ENCODE data around the gene PIN1.
"Not testable (repeated sequence)": the region's sequence is repeated elsewhere in the genome, so short reads cannot be mapped to it uniquely, and the experiment has no call there.

Gene PIN1

DNA sequence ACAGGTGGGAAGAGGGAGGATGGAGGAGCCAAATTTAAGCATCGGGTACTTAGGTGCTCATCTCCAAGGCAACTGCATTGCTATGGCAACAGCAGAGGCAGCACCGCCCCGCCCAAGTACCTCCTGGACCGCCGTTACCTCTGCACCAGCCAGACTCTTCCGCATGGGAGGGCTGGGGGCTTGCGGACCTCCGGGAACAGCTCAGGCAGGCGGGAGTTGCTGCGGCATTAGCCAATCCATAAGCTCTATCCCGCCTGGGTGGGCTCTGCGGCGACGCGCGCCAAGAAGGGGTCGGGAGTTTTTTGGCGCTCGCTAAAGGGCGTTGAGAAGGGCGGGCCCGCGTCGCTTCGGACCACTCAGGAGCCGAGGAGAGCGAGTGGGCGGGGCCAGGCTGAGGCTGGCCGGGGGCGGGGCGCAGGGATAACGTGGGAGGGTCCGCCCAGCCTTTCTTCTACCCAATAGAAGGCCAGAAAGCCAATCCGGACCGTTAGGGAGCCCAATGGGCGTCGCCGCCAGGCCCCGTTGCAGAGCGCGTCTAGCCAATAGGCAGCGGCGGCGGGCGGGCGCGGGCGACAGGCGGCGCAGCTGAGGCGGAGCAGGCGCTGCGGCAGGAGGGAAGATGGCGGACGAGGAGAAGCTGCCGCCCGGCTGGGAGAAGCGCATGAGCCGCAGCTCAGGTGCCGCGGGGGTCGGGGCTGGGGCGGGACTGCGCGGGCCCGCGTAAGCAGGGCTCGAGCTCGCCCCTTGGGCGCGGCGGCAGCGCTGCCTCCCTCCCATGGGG lies at the start of gene PIN1:
Gene PIN1 (plus strand): TSS at position 593 of the 781 bp plus-strand sequence. CDS start 27 bp downstream, at position 620.
- peak; percentile 95 to 96 for DNase-seq (ENCODE audit: low read depth in 2 of 2)

DNA sequence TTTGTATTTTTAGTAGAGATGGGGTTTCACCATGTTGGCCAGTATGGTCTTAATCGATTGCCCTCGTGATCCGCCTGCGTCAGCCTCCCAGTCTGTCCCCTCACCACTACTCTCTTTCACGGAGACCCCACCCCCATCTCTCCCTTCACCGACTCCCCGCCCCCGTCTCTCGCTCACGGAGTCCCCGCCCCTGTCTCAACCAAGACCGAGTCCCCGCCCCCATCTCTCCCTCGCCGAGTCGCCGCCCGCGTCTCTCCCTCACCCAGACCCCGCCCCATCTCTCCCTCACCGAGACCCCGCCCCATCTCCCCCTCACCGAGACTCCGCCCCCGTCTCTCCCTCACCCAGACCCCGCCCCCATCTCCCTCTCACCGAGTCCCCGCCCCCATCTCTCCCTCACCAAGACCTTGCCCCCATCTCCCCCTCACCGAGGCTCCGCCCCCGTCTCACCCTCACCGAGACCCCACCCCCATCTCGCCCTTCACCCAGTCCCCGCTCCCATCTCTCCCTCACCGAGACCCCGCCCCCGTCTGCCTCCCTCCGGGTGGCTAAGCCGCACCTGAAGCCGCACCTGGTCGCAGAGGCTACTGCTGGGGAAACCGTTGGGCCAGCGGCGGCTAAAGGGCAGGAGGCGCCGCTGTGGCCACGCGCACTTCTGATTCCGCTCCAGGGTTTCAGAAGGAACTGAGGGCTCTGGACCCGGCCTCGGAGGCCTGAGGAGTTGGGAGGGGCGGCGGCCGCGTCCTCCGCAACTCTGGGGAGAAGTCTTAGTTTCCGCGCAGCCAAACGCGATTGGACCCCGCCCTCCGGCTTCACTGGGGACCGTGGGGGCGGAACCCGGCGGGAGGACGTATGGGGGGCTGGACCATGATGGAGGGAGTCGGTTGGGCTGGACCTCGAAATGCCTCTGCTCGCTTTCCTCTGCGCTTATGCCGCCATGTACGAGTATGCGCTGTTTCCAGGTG lies 49.5 kb upstream of the PIN1 start:
- DNase-seq (ENCODE audit: low read depth in 2 of 2), result peak; percentile 85 to 88

DNA sequence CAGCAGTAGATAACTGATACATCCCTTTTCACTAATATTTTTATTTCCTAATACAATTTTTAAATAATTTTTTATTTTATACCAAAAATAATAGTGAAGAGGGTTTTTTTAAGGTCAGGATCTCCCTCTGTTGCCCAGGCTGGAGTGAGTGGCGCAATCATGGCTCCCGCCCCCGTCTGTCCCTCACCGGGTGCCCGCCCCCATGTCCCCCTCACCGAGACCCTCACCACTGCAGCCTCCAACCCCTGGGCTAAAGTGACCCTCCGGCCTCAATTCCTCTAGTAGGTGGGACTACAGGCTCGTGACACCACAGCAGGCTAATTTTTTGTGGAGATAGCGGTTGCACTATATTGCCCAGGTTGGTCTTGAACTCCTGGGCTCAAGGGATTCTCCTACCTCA lies 48.8 kb upstream of the PIN1 start:
- DNase-seq (ENCODE audit: low read depth in 2 of 2), result no peak

DNA sequence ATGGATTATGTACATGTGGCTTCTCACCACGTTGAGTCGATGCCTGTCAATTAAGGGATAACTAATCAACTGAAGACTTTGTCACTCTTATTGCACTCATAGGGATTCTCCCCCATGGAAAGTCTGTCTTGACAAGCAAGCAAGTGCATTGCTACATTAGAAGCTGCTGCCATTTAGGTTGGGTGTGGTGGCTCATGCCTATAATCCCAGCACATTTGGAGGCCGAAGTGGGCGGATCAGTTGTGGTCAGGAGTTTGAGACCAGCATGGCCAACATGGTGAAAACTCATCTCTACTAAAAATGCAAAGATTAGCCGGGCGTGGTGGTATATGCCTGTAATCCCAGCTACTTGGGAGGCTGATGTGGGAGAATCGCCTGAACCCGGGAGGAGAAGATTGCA lies 48.3 kb upstream of the PIN1 start:
- no peak for DNase-seq (ENCODE audit: low read depth in 2 of 2)

DNA sequence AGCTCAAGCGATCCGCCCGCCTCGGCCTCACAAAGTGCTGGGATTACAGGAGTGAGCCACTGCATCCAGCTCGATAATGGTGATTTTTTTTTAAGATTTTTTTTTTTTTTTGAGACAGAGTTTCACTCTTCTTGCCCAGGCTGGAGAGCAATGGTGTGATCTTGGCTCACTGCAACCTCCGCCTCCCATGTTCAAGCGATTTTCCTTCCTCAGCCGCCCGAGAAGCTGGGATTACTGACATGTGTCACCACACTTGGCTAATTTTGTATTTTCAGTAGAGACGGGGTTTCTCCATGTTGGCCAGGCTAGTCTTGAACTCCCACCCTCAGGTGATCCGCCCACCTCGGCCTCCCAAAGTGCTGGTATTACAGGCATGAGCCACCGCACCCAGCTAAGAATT lies 46.5 kb upstream of the PIN1 start:
- not testable (repeated sequence) for DNase-seq (ENCODE audit: low read depth in 2 of 2)

DNA sequence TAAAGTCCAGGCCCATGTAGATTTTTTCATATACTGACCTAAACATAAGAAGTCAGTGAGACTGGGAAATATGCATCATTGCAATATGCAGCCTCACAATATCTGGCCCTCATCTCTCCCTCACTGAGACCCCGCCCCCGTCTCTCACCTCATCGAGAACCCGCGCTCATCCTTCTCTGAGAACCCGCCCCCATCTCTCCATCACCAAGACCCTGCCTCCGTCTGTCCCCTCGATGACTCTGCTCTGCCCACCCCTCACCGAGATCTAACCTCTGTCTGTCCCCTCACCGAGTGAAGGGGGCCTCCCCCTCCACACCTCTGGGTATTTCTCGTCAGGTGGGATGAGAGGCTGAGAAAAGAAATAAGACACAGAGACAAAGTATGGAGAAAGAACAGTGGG lies 46.1 kb upstream of the PIN1 start:
- no peak for DNase-seq (ENCODE audit: low read depth in 2 of 2)

DNA sequence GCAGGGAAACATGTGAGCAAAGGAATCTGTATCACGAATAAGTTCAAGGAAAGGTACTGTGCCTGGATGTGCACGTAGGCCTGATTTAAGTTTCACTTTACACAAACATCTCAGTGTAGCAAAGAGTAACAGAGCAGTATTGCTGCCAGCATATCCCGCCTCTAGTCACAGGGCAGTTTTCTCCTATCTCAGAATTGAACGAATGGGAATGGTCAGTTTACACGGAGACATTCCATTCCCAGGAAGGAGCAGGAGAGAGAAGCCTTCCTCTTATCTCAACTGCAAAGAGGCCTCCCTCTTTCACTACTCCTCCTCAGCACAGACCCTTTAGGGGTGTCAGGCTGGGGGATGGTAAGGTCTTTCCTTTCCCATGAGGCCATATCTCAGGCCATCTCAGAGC lies 45.5 kb upstream of the PIN1 start:
- not testable (repeated sequence) for DNase-seq (ENCODE audit: low read depth in 2 of 2)

DNA sequence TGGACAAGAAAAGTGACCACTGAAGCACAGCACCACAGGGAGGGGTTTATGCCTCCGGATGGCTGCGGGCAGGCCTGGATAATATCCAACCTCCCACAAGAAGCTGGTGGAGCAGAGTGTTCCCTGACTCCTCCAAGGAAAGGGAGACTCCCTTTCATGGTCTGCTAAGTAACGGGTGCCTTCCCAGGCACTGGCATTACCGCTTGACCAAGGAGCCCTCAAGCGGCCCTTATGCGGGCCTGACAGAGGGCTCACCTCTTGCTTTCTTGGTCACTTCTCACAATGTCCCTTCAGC lies 44.1 kb upstream of the PIN1 start:
- not testable (repeated sequence) for DNase-seq (ENCODE audit: low read depth in 2 of 2)

DNA sequence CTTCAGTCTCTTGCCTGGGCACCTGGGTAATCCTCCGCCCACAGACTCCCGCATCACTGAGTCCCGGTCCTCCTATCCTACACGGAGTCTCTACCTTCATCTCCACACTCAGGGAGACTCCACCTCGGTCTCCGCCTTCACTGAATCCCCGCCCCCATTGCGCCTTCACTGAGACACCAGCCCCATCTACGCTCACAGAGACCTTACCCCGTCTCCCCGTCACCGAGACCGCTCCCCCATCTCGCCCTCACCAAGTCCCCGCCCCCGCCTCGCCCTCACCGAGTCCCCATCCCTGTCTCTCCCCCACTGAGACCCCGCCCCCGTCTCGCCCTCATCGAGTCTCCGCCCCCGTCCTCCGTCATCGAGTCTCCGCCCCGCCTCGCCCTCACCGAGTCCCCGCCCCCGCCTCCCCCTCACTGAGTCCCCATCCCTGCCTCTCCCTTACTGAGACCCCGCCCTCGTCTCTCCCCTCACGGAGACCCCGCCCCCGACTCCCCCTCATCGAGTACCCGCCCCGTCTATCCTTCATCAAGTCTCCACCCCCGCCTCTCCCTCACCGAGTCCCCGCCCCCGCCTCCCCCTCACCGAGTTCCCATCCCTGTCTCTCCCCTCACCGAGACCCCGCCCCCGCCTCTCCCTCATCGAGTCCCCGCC lies 43.4 kb upstream of the PIN1 start:
- peak; percentile 90 to 91 for DNase-seq (ENCODE audit: low read depth in 2 of 2)

DNA sequence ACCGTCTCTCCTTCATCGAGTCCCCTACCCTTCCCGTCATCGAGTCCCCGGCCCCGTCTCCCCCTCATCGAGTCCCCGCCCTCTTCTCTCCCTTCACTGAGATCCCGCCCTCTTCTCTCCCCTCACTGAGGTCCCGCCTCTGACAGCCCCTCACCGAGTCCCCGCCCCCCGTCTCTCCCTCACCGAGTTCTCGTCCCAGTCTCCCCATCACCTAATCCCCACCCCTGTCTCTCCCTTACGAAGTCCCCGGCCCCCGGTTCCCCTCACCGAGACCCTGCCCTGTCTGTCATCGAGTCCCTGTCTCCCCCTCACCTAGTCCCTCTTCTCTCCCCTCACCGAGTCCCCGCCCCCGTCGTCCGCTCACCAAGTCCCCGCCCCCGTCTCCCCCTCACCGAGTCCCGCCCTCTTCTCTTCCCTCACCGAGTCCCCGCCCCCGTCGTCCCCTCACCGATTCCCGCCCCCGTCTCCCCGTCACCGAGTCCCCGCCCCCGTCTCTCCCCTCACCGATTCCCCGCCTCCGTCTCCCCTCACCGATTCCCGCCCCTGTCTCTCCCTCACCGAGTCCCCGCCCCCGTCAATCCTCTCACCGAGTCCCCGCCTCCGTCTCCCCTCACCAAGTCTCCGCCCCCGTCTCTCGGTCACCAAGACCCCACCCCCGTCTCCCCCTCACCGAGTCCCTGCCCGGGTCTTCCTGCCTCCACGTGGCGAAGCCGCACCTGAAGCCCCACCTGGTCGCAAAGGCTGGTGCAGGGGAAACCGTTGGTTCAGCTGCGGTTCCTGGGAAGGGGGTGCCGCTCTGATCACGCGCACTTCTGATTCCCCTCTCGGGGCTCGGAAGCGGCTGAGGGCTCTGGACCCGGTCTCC lies 42.7 kb upstream of the PIN1 start:
- peak; percentile 81 to 85 for DNase-seq (ENCODE audit: low read depth in 2 of 2)

DNA sequence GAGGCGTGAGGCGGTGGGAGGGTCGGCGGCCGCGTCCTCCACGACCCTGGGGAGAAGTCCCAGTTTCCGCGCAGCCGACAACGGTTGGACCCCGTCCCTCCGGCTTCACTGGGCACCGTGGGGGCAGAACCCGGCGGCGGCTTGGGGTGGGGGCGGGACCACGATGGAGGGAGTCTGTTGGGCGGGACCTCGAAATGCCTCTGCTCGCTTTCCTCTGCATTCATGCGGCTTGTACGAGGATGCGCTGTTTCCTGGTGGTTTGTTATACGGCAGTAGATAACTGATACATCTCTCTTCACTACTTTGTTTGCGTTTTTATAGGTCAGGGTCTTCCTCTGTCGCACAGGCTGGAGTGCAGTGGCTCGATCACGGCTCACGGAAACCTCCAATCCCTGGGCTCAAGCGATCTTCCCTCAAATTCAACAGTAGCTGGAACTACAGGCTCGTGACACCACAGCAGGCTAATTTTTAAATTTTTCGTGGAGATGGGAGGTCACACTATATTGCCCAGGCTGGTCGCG lies 42.0 kb upstream of the PIN1 start:
- no peak for DNase-seq (ENCODE audit: low read depth in 2 of 2)

DNA sequence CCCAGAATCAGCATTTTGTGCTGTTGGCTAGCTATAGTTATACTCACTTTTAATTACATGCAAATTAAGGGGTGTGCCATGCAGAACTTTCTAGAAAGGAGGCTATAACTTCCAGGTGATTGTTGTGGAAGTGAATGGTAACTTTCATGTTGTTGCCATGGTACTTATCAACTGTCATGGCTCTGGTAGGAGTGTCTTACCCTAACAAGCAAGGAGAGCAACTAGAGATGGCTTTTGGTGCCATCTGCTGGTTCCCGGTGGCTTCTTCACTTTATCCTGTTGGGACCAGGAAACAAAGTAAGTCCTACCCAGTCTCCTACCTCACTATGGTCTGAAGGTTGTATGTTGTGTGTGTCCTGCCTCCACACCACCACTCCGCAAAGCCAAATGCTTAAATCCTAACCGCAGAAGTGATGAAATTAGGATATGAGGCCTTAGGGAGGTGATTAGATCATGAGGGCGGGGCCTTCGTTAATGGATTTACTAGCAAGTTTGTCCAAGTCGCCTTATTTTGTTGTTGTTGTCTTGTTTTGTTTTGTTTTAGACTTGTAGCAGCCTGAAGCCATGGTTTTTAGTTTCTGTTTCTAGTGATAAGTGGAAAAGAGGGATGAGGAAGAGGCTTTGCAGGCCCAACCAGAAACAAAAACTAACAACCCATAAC lies 38.9 kb upstream of the PIN1 start:
- DNase-seq (ENCODE audit: low read depth in 2 of 2), result peak; percentile 58 to 62

DNA sequence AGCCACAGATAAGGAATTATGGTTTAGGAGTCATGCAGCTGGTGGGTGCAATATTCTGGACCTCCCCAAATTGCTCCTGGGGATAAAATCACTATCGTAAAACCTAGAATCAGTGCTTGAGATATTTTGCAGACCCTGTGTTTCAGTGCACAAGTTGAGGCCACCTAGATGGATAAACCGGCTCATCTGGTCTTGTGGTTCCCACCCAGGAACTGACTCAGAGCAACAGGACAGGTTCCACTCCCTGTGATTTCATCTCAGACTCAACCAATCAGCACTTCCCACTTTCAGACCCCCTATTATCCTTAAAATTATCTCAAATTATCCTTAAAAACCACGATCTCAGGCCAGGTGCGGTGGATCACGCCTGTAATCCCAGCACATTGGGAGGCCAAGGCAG lies 37.2 kb upstream of the PIN1 start:
- no peak for DNase-seq (ENCODE audit: low read depth in 2 of 2)

DNA sequence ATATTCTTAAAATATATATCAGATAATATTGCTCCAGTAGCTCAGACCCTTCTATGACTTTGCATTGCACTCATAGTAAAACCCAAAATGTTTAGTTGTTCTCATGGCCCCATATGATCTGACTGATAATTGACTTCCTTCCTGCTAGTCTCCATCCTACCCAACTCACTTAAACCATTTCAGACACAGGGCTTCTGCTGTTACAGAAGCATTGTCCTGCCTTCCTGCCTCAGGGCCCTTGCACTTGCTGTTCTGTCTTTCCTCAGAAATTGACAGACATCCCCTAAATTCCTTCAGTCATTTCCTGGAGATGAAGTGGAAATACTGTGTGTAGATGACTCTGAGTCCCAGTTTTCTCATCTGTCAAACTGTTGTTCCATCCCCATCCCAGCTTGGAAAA lies 36.0 kb upstream of the PIN1 start:
- no peak for DNase-seq (ENCODE audit: low read depth in 2 of 2)

DNA sequence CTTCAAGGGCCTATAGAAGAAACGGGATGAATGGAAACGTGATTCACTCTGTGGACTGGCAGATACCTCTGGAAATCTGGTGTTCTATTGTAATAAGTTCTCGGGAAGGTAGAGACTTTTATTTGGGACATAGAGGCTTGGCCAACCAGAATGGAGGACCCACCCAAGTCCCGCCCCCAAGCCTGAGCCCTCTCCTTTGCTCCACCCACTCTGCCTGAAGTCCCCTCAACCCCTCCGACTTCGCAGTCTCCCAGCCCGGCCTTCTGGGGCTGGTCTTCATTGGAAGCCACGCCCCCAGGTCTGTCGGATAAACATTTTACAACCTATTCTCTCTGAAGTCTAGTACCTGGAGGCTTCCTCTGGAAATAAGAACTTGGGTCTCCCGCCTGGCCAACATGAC lies 33.1 kb upstream of the PIN1 start:
- no peak for DNase-seq (ENCODE audit: low read depth in 2 of 2)

DNA sequence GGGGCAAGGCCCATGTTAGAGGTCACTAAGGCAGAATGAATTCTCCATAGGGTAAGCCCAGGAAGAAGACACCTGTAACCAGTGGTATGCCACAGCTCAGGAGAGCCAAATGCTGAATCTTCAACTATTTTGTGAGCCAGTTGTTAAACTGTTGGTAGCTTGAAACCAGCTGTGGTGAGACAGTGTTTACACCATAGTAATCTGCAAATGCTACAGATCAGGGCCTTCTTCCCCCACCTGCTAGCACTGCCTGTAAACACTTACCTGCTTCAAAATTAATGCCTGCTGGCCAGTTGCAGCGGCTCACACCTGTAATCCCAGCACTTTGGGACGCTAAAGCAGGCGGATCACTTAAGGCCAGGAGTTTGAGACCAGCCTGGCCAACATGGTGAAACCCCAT lies 28.3 kb upstream of the PIN1 start:
- no peak for DNase-seq (ENCODE audit: low read depth in 2 of 2)

DNA sequence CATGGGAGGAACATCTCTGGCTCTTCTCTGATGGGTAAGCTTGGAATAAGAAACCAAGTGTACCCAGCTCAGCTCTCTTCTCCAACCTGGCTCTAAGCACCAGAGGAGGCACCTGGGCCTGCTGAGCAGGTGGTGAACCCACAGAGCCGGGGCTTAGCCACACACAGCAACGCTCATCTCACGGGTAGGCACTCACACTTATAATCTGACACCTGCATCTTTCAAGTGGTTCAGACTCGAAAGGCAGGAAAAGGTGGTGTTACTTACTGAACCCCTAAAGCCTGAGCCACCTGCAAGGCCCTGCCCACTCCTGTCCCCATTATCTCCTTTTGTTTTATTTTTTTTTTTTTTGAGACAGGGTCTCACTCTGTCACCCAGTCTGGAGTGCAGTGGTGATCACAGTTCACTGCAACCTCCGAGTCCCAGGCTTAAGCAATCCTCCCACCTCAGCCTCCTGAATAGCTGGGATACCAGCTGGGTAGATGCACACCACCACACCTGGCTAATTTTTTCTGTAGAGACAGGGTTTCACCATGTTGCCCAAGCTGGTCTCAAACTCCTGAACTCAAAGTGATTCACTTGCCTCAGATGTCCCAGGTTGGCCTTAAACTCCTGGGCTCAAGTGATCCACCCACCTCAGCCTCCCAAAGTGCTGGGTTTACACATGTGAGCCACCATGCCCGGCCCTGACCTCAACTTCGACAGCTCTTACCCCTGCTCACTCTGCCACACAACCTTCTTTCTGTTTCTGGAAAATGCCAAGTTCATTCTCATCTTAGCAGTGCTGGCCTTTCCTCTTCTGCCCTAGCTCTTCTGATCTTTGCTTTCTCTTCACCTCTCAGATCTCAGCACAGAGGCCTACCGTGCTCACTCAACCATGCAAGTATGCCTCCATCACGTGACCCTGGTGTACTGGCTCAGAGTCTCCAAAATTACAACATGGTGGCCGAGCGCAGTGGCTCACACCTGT lies 26.0 kb upstream of the PIN1 start:
- DNase-seq (ENCODE audit: low read depth in 2 of 2), result no peak

DNA sequence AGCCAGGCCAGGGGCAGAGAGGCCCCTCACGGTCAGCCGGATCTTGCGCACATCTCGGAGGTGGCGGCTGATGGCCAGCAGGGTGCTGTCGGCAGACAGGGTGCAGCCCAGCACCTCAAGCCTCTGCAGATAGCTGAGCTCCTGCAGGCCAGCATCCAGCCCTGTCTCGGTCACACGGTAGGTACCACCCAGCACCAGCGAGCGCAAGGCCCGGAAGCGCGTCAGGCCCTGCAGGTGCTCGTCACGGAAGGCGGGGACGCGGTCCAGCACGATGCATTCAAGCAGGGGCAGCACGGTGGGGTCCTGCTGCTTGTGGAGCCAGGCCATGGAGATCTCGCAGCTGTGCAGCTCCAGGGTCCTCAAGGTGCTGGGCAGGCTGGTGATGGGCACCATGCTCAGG lies 24.0 kb upstream of the PIN1 start:
- DNase-seq (ENCODE audit: low read depth in 2 of 2), result no peak

DNA sequence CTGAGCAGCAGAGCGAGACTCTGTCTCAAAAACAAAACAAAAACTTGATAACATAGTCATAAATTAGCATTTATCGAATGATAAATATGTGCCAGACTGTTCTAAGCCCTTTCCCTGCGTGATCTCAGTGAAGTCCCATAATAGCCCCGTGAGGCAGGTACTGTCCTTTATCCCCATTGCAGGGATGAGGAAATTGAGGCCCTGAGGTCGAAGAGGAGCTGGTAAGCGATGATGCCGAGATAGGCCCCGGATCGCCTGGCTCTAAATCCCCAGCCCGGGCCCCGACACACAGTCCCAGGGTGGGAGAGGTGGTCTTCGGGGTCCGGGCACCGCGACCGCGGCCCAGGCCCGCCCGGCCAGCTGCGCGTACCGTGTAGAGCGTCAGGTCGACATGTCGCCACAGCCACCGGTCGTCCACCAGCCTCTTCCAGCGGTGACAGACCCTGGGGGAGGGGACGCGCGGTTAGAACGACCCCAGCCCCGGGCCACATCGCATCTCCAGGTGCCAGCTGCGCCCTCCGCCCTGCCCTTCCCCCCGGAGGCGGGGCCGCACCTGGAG lies 16.9 kb upstream of the PIN1 start:
- DNase-seq (ENCODE audit: low read depth in 2 of 2), result no peak

All from fibroblast of skin of left biceps (primary cell).